ENCODE data around the gene CYP1B1. TPM values are rescaled to one million over a fixed set of nuclear protein-coding genes. Genes with fewer than 3 reads are reported as not detected.

CYP1B1 gene
- total RNA-seq, 6 experiments from 2014 or later, result 3.8 to 7.1 (median 6.4) TPM

GRCh38 chr2:38121481-38121880, 45.5 kb upstream of the CYP1B1 start:
- ATAC-seq, result no peak
- no peaks in the 10 kb centered on the region for H3K4me1 ChIP-seq
- no peaks in the 10 kb centered on the region for H3K36me3 ChIP-seq
- H3K4me3 ChIP-seq, result no peak overlapping the region
- no peaks in the 10 kb centered on the region for H3K27me3 ChIP-seq
- no peak overlapping the region for H3K27ac ChIP-seq
- intact Hi-C loops (cut with DNase I), result loop anchor here in 1 of 2 donors (10.0 kb wide), 1 partner anchor 147 kb away; no protein-coding TSS in a partner anchor
- DNase-seq, result no peak
- TF ChIP-seq CTCF (IDR thresholded peaks at IDR 0.05) (no peak), POLR2A (IDR thresholded peaks at IDR 0.05) (no peak)
- 84% methylated on average over 2 of the region's 2 CpGs for WGBS (ENCODE audit: insufficient coverage, low coverage, low lambda C conversion rate, missing lambda C conversion rate)
- H3K9me3 ChIP-seq, result no peaks in the 10 kb centered on the region

DNA sequence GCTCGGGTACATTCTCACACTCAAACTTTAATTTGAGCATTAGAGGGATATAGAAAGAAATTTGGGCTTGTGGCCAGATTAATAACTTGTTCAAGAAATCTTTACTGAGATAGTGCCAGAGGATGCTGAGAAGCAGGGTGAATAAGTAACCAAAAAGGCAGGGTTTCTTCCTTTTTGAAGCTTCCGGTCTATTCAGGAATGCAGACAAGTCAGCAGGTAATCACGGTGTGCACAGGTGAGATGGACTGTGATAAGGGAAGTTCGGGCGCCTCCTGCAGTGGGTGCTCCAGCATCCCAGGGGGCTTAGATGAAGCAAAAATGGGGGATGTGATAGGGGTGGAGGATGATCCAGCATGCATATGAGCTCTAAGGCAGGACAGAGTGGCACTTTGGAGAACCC, 44.9 kb upstream of the CYP1B1 start:
- TF ChIP-seq POLR2A (IDR thresholded peaks at IDR 0.05) (no peak), CTCF (IDR thresholded peaks at IDR 0.05) (no peak)
- H3K4me1 ChIP-seq, result peaks cover 0 to 3% (median 0%) of the 10 kb centered on the region in 4 donors
- H3K9me3 ChIP-seq, result no peaks in the 10 kb centered on the region
- H3K36me3 ChIP-seq, result no peaks in the 10 kb centered on the region
- DNase-seq, result no peak
- ATAC-seq, result no peak
- H3K4me3 ChIP-seq, result no peak overlapping the region
- no peaks in the 10 kb centered on the region for H3K27me3 ChIP-seq
- intact Hi-C loops (cut with DNase I), result loop anchor here in 1 of 2 donors (10.0 kb wide), 1 partner anchor 146 kb away; no protein-coding TSS in a partner anchor
- 49% methylated on average over 3 of the region's 5 CpGs for WGBS (ENCODE audit: insufficient coverage, low coverage, low lambda C conversion rate, missing lambda C conversion rate)
- no peak overlapping the region for H3K27ac ChIP-seq

DNA sequence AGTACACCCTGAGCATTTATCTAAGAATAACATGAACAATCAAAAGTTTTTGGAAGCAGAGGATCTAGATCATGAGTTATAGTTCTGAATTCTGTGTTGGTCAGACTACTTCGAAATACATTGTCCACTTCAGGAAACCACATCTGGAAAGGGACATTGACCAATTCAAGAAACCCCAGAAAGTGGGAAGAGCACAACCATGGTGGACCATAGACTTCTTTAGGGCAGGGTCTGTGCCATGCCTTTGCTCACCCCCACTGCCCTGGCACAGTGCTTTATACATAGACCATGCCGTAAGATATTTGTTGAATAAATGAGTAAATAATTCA, 44.3 kb upstream of the CYP1B1 start:
- Histone ChIP-seq H3K36me3 (no peaks in the 10 kb centered on the region), H3K27ac (no peak overlapping the region), H3K9me3 (no peaks in the 10 kb centered on the region), H3K4me3 (no peak overlapping the region), H3K27me3 (no peaks in the 10 kb centered on the region), H3K4me1 (peaks cover 0 to 9% (median 2%) of the 10 kb centered on the region in 4 donors)
- intact Hi-C loops (cut with DNase I), result loop anchor here in 1 of 2 donors (10.0 kb wide), 1 partner anchor 145 kb away; no protein-coding TSS in a partner anchor
- WGBS (ENCODE audit: insufficient coverage, low coverage, low lambda C conversion rate, missing lambda C conversion rate), result 77% methylated on average over 2 of the region's 2 CpGs
- ATAC-seq (no peak), DNase-seq (no peak)
- TF ChIP-seq POLR2A (IDR thresholded peaks at IDR 0.05), result no peak
- TF ChIP-seq CTCF (IDR thresholded peaks at IDR 0.05), result no peak

- Histone ChIP-seq H3K4me1 (peaks cover 0 to 32% (median 10%) of the 10 kb centered on the region in 4 donors), H3K9me3 (no peaks in the 10 kb centered on the region), H3K27me3 (no peaks in the 10 kb centered on the region), H3K4me3 (no peak overlapping the region), H3K27ac (no peak overlapping the region), H3K36me3 (no peaks in the 10 kb centered on the region)
- DNase-seq, result no peak
- WGBS (ENCODE audit: insufficient coverage, low coverage, low lambda C conversion rate, missing lambda C conversion rate), result 91% methylated on average over 3 of the region's 3 CpGs
- intact Hi-C loops (cut with DNase I), result no loop called here
- ATAC-seq, result no peak
- TF ChIP-seq CTCF (IDR thresholded peaks at IDR 0.05) (no peak), POLR2A (IDR thresholded peaks at IDR 0.05) (no peak)
These were observed 40.8 kb upstream of the CYP1B1 start for GRCh38 chr2:38116762-38117161.
